ENCODE data around the gene SP7.
"Not testable (repeated sequence)": the region's sequence is repeated elsewhere in the genome, so short reads cannot be mapped to it uniquely, and the experiment has no call there.

SP7 gene

DNA sequence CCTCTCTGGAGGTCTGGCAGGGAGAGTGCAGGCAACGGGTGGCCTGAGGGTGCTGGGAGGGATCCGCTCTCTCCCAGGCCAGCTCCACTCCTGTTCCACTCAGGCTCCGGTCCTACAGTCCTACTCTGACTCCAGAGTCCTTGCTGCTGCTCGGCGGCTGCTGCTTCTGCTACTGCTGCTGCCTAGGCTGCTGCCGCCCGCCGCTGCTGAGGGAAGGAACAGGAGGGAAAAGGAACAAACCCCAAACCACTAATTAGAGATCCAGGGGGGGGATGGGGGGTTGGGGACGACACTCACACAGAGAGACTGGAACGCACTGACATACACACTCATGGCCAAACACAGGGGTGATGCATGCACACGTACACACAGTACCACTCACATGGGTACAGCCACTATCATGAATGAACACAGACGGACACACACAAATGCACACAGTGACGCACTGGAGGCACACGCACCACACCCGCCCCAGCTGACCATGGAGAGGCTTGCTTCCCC lies at the start of gene SP7:
TSS of gene SP7 (minus strand) at position 174 of the 501 bp plus-strand sequence. CDS start 708 bp downstream, outside the sequence.
- DNase-seq (ENCODE audit: low read depth), result no peak

DNA sequence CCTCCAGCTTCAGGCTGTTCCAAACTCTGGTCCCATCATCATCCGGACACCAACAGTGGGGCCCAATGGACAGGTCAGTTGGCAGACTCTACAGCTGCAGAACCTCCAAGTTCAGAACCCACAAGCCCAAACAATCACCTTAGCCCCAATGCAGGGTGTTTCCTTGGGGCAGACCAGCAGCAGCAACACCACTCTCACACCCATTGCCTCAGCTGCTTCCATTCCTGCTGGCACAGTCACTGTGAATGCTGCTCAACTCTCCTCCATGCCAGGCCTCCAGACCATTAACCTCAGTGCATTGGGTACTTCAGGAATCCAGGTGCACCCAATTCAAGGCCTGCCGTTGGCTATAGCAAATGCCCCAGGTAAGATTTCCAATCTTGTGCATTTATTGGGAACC lies 47.1 kb upstream of the SP7 start:
- no peak for DNase-seq (ENCODE audit: low read depth)

- no peak for DNase-seq (ENCODE audit: low read depth)
These were observed 45.8 kb upstream of the SP7 start for GRCh38 chr12:53381731-53382630.

DNA sequence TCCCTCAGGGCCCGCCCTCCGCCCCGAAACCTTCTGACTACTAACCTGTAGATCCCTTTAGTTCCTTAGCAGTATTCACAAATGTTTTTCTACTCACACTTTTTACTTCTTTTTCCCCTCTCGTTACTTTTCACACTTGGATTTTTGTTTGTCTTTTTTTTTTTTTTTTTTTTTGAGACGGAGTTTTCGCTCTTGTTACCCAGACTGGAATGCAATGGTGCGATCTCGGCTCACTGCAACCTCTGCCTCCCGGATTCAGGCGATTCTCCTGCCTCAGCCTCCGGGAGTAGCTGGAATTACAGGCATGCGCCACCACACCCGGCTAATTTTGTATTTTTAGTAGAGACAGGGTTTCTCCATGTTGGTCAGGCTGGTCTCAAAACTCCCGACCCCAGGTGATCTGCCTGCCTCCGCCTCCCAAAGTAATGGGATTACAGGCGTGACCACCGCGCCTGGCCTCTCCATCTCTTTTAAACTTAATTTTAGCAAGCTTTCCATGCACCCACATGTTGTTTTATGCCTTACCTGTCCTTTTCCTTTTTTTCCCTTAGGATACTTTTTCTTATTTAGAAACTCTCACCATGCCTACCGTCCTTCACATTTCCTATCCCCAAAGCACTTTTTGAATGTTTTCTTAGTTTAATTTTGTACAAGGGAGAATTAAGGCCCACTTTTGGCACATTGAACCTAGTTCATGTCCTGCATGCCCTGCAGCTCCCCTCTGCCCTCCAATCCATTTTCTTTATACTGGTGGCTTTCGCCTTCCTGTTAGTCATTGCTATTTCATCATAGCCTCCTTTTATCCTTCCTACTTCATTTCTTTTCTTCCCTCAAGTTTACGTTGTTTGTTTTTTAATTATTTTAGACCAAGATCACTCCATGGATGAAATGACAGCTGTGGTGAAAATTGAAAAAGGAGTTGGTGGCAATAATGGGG lies 44.9 kb upstream of the SP7 start:
- DNase-seq (ENCODE audit: low read depth), result no peak

DNA sequence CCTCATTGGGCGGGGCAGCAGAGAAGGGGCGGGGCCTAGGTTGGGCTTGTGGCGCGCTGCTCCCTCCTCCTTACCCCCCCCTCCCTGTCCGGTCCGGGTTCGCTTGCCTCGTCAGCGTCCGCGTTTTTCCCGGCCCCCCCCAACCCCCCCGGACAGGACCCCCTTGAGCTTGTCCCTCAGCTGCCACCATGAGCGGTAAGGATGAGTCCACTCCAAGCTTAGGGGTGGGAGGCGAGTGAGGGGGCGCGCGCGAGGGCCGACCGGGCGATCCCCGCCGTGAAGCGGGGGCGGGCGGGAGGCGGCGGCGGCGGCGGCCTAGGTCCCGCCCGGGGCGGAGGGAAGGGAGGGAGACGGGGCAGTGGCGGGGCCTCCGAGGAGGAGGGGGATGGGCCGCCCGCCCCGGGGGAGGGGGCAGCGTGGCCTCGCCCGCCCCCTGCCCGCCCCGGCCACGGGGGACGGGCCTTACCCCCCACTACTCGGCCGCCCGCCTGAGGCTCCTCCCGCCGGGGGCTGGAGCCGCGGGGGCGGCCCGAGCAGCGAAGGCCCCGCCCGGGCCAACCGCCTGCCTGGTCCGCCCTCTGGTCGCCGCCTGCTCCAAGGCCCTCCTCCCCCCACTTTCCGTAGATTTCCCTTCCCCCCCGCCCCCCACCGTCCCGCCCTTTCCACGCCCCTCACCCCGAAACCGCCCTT lies 44.1 kb upstream of the SP7 start, which contains the start of gene SP1:
TSS of gene SP1 (plus strand) at position 73 of the 690 bp plus-strand sequence. CDS start at position 189, 116 bp downstream.
- DNase-seq (ENCODE audit: low read depth), result peak; percentile 99

- peak; percentile 78 for DNase-seq (ENCODE audit: low read depth)
These were observed 43.4 kb upstream of the SP7 start for GRCh38 chr12:53379389-53380103.

GRCh38 chr12:53378724-53379388 lies 42.7 kb upstream of the SP7 start:
- no peak for DNase-seq (ENCODE audit: low read depth)

GRCh38 chr12:53378222-53378621 lies 42.1 kb upstream of the SP7 start:
- no peak for DNase-seq (ENCODE audit: low read depth)

DNA sequence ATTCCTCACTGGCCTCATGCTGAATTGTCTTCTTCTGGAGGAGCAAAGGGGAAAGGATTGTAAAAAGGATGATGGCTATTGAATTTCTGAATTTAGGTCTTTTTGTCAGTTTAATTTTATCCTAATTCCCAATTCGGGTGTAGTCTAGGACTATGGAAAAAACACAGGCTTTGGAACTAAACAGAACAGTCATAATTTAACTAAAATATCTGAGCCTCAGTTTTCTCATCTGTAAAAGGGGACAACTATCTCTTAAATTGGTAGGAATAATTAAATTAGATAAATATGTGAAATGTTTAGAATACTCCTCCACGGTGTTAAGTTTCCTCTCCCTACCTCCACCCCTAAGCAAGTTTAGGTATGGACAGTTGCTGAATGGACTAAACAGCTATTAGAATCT lies 40.6 kb upstream of the SP7 start:
- no peak for DNase-seq (ENCODE audit: low read depth)

DNA sequence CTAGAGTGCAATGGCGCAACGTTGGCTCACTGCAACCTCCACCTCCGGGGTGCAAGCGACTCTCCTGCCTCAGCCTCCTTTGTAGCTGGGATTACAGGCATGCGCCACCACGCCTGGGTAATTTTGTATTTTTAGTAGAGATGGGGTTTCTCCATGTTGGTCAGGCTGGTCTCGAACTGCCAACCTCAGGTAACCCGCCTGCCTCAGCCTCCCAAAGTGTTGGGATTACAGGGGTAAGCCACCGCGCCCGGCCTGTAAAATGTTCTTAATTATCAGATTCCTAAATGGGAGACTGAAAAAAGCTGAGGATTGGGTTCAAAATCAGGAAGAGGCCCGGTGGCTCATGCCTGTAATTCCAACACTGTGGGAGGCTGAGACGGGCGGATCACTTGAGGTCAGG lies 38.1 kb upstream of the SP7 start:
- not testable (repeated sequence) for DNase-seq (ENCODE audit: low read depth)

DNA sequence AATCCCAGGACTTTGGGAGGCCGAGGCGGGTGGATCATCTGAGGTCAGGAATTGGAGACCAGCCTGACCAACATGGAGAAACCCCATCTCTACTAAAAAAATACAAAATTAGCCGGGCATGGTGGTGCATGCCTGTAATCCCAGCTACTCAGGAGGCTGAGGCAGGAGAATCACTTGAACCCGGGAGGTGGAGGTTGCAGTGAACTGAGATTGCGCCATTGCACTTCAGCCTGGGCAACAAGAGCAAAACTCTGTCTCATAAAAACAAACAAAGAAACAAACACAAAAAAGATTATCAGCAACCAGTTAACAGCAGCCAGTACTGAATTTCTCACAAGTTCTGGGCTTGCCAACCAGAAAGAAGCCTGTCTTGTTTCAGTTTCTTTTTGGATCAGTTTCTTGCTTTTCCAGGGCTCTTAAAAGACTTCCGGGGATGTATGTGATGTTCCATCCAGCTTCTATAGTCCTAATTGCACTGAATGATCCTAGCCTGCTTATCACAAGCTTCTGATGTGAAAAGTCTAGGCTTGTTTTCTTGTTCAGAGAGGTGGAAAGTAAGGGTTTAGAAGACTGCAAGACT lies 37.5 kb upstream of the SP7 start:
- not testable (repeated sequence) for DNase-seq (ENCODE audit: low read depth)

DNA sequence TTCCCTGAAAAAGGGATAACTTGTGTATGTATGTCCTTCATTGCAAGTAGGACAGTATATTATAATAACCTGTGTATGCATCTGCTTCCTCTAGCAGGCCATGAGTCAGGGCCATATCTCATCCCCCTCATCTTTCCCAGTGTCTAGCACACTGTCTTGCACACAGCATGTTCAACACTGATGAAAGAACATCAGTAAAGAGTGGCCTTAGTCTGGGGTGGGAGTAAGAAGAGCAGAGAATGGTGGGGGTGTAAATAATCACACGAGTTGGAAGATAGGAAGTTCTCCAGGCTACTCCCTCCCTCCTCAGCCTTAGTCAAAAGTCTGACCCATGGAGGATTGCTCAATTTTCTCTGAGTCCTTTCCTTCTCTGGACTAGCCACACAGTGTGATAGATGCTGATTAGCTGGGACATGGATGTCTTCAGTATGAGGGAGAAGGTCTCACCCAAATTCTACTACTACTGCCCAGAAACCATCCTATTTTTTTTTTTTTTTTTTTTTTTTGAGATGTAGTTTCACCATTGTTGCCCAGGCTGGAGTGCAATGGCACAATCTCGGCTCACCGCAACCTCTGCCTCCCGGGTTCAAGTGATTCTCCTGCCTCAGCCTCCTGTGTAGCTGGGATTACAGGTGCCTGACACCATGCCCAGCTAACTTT lies 29.2 kb upstream of the SP7 start:
- no peak for DNase-seq (ENCODE audit: low read depth)

DNA sequence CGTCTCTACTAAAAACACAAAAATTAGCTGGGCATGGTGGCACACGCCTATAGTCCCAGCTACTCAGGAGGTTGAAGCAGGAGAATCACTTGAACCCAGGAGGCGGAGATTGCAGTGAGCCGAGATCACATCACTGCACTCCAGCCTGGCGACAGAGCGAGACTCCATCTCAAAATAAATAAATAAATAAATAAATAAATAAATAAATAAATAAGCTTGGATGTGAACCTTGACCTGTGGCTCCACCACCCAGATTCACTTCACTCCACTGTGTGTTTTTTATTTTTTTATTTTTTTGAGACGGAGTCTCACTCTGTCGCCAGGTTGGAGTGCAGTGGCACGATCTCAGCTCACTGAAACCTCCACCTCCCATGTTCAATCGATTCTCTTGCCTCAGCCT lies 25.5 kb upstream of the SP7 start:
- not testable (repeated sequence) for DNase-seq (ENCODE audit: low read depth)

DNA sequence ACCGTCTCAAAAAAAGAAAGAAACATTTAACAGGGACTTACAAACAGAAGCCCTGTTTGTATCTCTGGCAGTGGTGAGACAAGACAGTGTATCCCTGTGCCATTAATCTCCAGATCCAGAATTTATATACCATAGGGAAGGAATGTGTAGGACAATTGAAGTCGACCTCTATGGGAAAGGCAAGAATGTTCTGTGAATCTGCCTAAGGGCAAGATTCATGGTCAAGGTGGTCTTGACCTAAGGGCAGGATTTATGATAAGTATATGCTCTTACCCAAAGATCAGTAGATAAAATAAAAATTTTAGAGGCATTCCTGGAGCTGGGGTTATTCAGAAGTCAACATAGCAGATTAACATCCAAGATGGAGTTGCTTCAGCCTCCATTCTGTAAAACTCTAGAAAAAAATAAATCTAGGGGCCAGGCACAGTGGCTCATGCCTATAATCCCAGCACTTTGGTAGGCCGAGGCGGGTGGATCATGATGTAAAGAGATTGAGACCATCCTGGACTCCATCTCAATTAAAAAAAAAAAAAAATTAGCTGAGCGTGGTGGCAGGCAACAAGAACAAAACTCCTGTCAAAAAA lies 22.8 kb upstream of the SP7 start:
- no peak for DNase-seq (ENCODE audit: low read depth)

DNA sequence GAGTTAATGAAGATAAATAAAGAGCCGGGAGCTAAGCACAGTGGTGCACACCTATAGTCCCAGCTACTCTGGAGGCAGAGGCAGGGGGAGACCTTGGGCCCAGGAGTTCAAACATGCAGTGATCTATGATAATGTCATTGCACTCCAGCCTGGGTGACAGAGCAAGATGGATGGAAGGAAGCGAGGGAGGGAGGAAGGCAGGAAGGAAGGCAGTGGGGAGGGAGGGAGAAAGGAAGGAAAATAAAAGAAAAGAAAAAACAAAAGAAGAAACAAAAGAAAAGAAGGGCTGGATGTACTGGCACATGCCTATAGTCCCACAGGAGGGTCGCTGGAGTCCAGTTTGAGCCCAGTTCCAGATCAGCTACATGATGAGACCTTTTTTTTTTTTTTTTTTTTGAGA lies 19.0 kb upstream of the SP7 start:
- DNase-seq (ENCODE audit: low read depth), result no peak

- no peak for DNase-seq (ENCODE audit: low read depth)
These were observed 17.1 kb upstream of the SP7 start for GRCh38 chr12:53353257-53353655.

DNA sequence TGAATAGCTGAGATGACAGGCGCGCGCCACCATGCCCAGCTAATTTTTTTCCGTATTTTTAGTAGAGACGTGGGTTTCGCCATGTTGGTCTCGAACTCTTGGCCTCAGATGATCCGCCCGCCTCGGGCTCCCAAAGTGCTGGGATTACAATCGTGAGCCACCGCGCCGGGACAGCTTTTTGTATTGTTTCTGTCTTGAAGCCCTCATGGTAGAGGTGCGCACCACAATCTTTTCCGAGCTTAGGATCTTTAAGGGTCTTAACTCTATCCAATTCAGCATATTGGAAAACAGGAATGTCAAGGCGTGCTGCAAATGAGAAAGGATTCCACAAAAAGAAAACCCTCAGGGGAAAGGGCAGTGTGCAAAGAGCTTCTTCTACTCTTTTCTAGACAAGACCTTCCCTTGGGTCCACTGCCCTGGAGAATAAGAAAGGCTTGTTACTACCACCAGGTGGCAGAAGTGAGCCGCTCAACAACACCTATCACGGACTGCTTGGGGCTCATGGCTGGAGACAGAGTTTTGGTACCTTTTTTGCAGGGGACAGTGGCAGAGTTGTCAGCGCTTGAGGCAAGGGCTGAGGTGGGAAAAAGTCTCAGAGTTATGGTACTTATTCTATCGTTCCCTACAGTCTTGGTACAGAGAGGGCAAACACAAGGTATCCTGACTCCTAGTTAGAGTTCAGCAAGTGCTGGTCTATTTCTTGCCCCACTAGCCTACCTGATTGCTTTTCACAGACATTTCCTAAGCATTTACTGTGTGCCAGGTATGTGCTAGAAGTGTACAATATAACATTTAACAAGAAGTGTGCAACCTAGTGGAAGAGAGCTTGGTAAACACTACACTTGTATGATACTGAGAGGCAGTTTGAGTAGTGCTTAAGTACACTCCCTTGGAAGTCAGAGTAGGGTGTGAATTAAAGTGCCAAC lies 16.4 kb upstream of the SP7 start:
- DNase-seq (ENCODE audit: low read depth), result peak; percentile 74

DNA sequence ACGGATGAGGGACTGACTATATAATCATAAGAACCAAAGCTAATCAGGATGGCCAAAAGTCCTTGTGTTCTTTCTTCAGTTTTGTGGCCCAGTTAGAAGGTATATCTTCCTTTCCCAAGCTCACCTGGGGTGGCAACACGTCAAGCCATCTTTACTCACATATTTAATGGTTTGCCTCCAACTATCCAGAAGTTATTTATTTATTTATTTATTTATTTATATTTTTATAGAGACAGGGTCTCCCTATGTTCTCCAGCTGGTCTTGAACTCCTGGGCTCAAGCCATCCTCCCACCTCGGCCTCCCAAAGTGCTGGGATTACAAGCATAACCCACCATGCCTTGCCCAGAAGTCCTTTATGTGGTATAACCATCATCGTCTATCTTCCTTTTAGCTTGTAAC lies 11.8 kb upstream of the SP7 start:
- no peak for DNase-seq (ENCODE audit: low read depth)
